Fibroblast of lung (primary cell): ENCODE results near the gene FAM180A. TPM values are rescaled to one million over a fixed set of nuclear protein-coding genes. Genes with fewer than 3 reads are reported as not detected.

Source experiments
- DNase-seq, 2 donors: peaks; one replicate each; pipeline versions ENCODE4 v3.0.0 to v3.0.0-alpha.2; 2010; ENCODE audit warnings: low read depth in 2 of 2
- H2AFZ ChIP-seq: 2 replicates; pipeline ENCODE4 v1.5.1; 2012; ENCODE audit warnings: low read length, control low read depth, inconsistent platforms
- H3K27ac ChIP-seq: 2 replicates; pipeline ENCODE4 v1.5.1; 2011; ENCODE audit warnings: low read length, control low read depth; ENCODE audit not compliant: insufficient read depth
- H3K27me3 ChIP-seq: 2 replicates; pipeline ENCODE4 v1.5.1; 2011; ENCODE audit warnings: mild to moderate bottlenecking, low read length; ENCODE audit not compliant: control insufficient read depth, insufficient read depth
- H3K36me3 ChIP-seq: 2 replicates; pipeline ENCODE4 v1.5.1; 2011; ENCODE audit warnings: low read length; ENCODE audit not compliant: control insufficient read depth, insufficient read depth
- H3K4me1 ChIP-seq: 2 replicates; pipeline ENCODE4 v1.5.1; 2011; ENCODE audit warnings: low read length; ENCODE audit not compliant: control insufficient read depth, insufficient read depth; ENCODE audit errors: extremely low read depth
- H3K4me2 ChIP-seq: 2 replicates; pipeline ENCODE4 v1.5.1; 2011; ENCODE audit warnings: low read length, control low read depth; ENCODE audit not compliant: insufficient read depth; ENCODE audit errors: extremely low read depth
- H3K4me3 ChIP-seq, 4 experiments: fragments of 200-600 bp in 1 of 4; sonication (generic) in 1 of 4; replicated peaks in 1 of 4; 2 replicates each; pipeline ENCODE4 v1.5.1; 2011 to 2016; ENCODE audit warnings: low read length in 4 of 4, low read depth in 3 of 4, mild to moderate bottlenecking in 3 of 4, control low read depth in 2 of 4, inconsistent platforms in 1 of 4, mixed read lengths in 1 of 4; ENCODE audit not compliant: insufficient read depth in 1 of 4; ENCODE audit errors: control extremely low read depth in 1 of 4
- H3K79me2 ChIP-seq: 2 replicates; pipeline ENCODE4 v1.5.1; 2012; ENCODE audit warnings: mild to moderate bottlenecking, low read length, inconsistent platforms; ENCODE audit not compliant: control insufficient read depth, insufficient read depth
- H3K9ac ChIP-seq: 2 replicates; pipeline ENCODE4 v1.5.1; 2011; ENCODE audit warnings: mild to moderate bottlenecking, low read length, control low read depth; ENCODE audit not compliant: insufficient read depth
- H3K9me3 ChIP-seq: 2 replicates; pipeline ENCODE4 v1.5.1; 2012; ENCODE audit warnings: low read depth, low read length; ENCODE audit not compliant: control insufficient read depth, insufficient read depth
- H4K20me1 ChIP-seq: 2 replicates; pipeline ENCODE4 v1.5.1; 2011; ENCODE audit warnings: low read length; ENCODE audit not compliant: control insufficient read depth, insufficient read depth; ENCODE audit errors: extremely low read depth
- EZH2 ChIP-seq: IDR thresholded peaks from 2 replicates; pipeline ENCODE4 v1.5.1; 2012; ENCODE audit warnings: low read length, control low read depth, mild to moderate bottlenecking; ENCODE audit errors: missing control alignments
- polyA plus RNA-seq, 2 donors: library from polyadenylated mRNA; depleted of rRNA in 1 of 2; stranded (reverse) in 1 of 2; unstranded in 1 of 2; fragments of >200 nt; gene quantifications; 2 replicates each; pipeline ENCODE4 v1.2.1, GENCODE V29; 2011 to 2012; ENCODE audit warnings: missing spikeins in 1 of 2
- total RNA-seq: library from RNA; depleted of rRNA; stranded (reverse); fragments of >200 nt; gene quantifications from 2 replicates; pipeline ENCODE4 v1.2.1, GENCODE V29; 2014
- TF ChIP-seq, protein P1 (sequence below), 2 donors: IDR thresholded peaks in 1 of 2; conservative IDR thresholded peaks in 1 of 2; 1 replicate in 1 of 2; 2 replicates in 1 of 2; pipeline ENCODE4 v1.5.1; 2011 to 2012; ENCODE audit warnings: low read length in 2 of 2, control low read depth in 1 of 2, inconsistent platforms in 1 of 2, low read depth in 1 of 2, mild to moderate bottlenecking in 1 of 2

The FAM180A gene
- total and polyA plus RNA-seq, 2 donors (not counting 1 experiment from before 2014, with no cell fraction given): 15.6 to 38.5 TPM

DNA sequence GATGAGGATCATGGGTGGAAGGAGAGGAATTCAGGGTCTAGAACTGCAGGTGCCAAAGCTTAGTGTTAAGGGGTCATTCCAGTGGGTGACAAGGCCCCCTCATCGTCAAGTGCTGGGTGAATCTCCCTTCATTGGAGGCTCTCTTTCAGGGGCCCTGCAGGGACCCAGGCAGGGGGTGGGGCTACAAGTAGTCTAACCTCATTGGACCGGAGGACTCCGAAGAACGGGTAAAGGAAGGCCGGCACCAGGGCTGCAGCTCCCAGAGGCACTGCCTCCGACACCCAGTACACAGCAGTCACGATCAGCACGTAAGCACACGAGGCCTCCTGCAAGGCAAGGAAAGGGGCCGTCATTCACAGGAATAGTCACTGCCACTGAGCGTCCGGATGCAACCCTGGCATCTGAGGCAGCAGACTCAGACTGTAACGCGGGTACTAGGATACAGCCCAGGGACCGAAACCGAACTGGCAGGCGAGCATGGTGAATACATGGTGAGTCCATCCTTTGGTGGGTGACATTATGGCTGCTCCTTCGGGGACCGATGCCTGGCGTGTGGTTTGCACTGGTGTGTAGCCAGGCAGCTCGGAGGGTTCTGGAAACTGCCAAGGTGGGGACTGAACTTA, 27.3 kb downstream of the FAM180A start:
- no peak overlapping the region for H3K4me2 ChIP-seq
- no peaks in the 10 kb centered on the region for H3K79me2 ChIP-seq
- TF ChIP-seq, protein P1, sequence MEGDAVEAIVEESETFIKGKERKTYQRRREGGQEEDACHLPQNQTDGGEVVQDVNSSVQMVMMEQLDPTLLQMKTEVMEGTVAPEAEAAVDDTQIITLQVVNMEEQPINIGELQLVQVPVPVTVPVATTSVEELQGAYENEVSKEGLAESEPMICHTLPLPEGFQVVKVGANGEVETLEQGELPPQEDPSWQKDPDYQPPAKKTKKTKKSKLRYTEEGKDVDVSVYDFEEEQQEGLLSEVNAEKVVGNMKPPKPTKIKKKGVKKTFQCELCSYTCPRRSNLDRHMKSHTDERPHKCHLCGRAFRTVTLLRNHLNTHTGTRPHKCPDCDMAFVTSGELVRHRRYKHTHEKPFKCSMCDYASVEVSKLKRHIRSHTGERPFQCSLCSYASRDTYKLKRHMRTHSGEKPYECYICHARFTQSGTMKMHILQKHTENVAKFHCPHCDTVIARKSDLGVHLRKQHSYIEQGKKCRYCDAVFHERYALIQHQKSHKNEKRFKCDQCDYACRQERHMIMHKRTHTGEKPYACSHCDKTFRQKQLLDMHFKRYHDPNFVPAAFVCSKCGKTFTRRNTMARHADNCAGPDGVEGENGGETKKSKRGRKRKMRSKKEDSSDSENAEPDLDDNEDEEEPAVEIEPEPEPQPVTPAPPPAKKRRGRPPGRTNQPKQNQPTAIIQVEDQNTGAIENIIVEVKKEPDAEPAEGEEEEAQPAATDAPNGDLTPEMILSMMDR (conservative IDR thresholded peaks at IDR 0.05 in 1 of 2, IDR thresholded peaks at IDR 0.05 in 1 of 2; ENCODE audit: low read depth in 1 of 2, low read length in 2 of 2): no peak
- no peak for TF ChIP-seq EZH2
- H3K9ac ChIP-seq: no peak overlapping the region
- no peak overlapping the region for H3K27ac ChIP-seq
- H3K36me3 ChIP-seq: no peaks in the 10 kb centered on the region
- no peak overlapping the region for H3K4me3 ChIP-seq
- H3K27me3 ChIP-seq: no peaks in the 10 kb centered on the region
- DNase-seq: no peak
- H2AFZ ChIP-seq: no peak overlapping the region
- peaks cover 6% of the 10 kb centered on the region for H3K4me1 ChIP-seq
- H3K9me3 ChIP-seq: no peaks in the 10 kb centered on the region
- H4K20me1 ChIP-seq: no peaks in the 10 kb centered on the region

DNA sequence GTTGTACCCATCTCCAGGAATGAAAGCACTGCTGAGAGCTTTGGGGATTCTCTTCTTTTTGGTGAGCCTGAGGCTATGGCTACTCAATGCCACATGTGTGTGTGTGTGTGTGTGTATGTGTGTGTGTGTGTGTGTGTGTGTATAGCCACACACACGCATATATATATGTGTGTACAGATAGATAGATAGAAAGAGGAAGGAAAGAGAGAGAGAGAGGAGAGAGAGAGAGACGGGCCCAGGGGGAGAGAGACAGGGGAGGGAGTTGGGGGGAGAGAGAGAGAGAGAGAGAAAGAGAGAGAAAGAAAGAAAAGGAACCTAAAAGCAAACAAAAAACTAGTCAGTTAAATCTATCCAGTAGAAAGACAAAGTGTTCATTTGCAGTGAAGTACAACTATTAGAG, 28.9 kb downstream of the FAM180A start:
- H3K36me3 ChIP-seq: peaks cover 3% of the 10 kb centered on the region
- H3K9me3 ChIP-seq: no peaks in the 10 kb centered on the region
- TF ChIP-seq, protein P1 (conservative IDR thresholded peaks at IDR 0.05 in 1 of 2, IDR thresholded peaks at IDR 0.05 in 1 of 2; ENCODE audit: low read depth in 1 of 2, low read length in 2 of 2): no peak
- no peak for TF ChIP-seq EZH2
- H3K27ac ChIP-seq: no peak overlapping the region
- no peaks in the 10 kb centered on the region for H3K79me2 ChIP-seq
- H2AFZ ChIP-seq: no peak overlapping the region
- no peak for DNase-seq
- no peak overlapping the region for H3K4me3 ChIP-seq
- H4K20me1 ChIP-seq: no peaks in the 10 kb centered on the region
- no peaks in the 10 kb centered on the region for H3K27me3 ChIP-seq
- no peak overlapping the region for H3K9ac ChIP-seq
- no peak overlapping the region for H3K4me2 ChIP-seq
- peaks cover 9% of the 10 kb centered on the region for H3K4me1 ChIP-seq

DNA sequence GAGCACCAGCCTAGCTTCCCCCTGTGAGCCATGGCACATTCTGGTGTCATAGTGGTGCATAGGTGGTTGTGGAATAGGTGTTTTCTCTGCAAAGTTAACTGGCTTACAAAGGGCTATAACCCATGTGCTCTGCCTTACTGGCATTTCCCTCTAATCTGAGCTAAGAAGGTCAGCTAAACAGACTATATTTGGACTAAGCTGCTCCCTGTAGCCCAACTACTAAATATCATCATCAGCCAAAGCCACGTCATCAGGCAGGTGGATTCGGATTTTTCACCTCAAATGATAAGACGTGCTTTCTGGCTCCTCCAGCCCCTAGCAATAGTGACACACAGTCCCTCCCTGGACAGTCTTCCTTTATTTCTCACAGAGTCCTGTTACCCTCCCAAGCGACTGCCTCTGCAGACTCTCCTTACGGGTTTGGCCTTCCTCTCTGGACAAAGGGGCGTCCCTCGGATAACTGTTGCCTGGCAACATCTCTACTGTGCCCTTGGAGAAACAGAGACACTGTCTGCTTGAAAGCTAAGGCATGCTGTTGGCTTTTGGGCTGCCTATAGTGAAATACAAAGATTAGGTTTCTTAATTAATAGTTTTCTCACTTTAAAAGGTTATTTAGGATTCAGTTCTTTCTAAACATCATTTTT, 29.7 kb downstream of the FAM180A start:
- Histone ChIP-seq H3K36me3 (peaks cover 7% of the 10 kb centered on the region), H3K4me1 (peaks cover 13% of the 10 kb centered on the region), H3K4me2 (no peak overlapping the region), H4K20me1 (no peaks in the 10 kb centered on the region), H3K4me3 (no peak overlapping the region), H3K79me2 (no peaks in the 10 kb centered on the region), H2AFZ (no peak overlapping the region), H3K9me3 (no peaks in the 10 kb centered on the region), H3K9ac (no peak overlapping the region), H3K27me3 (no peaks in the 10 kb centered on the region), H3K27ac (no peak overlapping the region)
- DNase-seq: no peak
- TF ChIP-seq, protein P1 (conservative IDR thresholded peaks at IDR 0.05 in 1 of 2, IDR thresholded peaks at IDR 0.05 in 1 of 2; ENCODE audit: low read depth in 1 of 2, low read length in 2 of 2): no peak
- no peak for TF ChIP-seq EZH2
